ENCODE results near the gene TRAPPC6A.
A peak's percentile ranks its signal among the peaks of the same experiment; 100 is the strongest.

TRAPPC6A gene

DNA sequence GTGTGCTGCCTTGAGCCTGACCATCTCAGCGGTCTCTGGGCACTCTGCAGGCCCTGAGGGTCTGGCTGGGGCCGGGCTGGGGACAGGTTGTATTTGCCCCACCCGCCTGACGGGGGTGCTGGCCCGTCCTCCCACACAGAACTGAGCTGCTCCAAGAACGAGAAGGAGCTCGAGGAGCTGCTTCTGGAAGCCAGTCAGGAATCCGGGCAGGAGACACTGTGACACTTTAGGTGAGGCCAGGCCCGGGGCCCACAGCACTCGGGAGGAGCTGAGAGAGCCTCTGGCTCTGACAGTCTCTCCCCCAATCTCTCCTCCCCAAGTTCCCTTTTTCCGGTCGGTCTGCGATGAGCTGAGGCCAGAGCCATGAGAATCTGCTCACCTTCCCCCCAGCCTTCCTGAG lies 31.8 kb downstream of the TRAPPC6A start:
- DNase-seq, result no peak

DNA sequence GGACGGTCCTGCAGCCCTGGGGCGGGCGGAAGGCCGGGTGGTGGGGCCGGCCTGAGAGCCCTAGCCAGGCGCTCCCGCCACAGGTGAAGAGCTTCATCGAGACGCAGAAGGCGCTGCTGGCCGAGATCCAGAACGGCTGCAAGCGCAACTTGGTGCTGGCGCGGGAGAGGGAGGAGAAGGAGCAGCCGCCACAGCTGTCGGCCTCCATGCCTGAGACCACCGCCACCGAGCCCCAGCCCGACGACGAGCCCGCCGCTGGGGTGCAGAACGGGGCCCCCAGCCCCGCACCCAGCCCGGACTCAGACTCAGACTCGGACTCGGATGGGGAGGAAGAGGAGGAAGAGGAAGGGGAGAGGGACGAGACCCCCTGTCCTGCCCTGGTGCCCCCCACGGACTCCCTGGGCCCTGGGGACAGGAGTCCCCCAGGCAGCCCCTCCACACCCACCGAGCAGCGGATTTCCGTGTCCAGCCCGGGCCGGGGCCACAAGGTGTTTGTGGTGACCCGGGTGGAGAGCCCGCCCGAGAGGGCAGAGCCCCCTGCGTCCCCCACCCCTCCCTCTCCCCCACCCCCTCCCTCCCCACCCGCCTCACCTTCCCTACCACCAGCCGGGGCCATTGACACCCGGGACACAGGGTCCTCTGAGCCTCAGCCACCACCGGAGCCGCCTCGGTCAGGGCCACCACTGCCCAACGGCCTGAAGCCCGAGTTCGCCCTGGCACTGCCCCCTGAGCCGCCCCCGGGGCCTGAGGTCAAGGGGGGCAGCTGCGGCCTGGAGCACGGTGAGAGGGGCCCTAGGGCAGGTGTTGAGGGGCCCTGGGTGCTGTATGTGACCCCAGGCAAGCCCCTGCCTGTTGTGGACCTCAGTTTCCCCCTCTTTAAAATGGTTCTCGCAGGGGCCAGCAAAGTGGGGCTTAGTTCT lies 32.5 kb downstream of the TRAPPC6A start:
- no peak for DNase-seq

GRCh38 chr19:45144431-45145269 lies 33.4 kb downstream of the TRAPPC6A start:
- no peak for DNase-seq

DNA sequence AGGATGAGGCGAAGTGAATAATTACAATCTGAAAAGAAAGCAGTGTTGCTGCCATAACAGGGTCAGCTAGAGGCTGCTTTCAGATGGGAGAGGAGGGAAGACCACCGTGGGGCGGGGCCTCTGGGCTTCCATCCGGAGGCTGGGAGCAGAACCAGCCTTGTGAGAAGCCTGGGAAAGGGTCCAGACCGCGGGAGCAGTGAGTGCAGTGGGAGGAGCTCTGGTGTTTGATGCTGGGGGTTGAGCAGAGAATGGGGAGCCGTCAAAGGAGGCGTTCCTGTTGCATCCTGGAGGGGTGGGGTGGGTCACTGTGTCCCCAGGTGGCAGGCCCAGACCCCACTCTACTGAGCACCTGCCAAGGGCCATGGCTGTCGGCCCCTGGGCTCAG lies 35.3 kb downstream of the TRAPPC6A start:
- no peak for DNase-seq

DNA sequence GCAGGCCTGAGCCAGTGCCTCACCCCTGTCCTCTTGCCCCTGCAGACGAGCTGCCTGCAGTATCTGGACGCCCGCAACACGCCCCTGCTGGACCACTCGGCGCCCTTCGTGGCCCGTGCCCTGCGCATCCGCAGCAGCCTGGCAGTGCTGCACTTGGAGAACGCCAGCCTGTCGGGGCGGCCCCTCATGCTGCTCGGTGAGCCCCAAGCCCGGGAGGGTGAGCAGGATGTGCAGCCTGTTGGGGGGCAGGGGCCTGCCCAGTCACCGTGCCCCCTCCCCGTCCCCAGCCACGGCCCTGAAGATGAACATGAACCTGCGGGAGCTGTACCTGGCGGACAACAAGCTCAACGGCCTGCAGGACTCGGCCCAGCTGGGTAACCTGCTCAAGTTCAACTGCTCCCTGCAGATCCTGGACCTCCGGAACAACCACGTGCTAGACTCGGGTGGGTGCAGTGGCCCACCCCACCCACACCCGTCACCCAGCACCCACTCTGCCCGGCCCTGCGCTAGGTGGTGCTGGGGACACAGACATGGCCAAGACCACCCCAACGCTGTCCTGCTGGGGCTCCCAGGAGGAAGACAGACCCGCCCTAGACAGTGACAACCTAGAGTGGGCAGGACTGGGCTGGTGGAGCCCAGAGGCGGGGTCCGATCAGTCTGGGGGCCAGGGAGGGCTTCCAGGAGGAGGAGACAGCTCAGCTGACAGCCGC lies 35.9 kb downstream of the TRAPPC6A start:
- no peak for DNase-seq

GRCh38 chr19:45141203-45141900 lies 36.7 kb downstream of the TRAPPC6A start:
- no peak for DNase-seq

GRCh38 chr19:45140533-45140932 lies 37.5 kb downstream of the TRAPPC6A start:
- DNase-seq, result no peak

- DNase-seq, result no peak
Observed at GRCh38 chr19:45140144-45140503, 37.9 kb downstream of the TRAPPC6A start.

GRCh38 chr19:45139286-45140143 lies 38.5 kb downstream of the TRAPPC6A start:
- no peak for DNase-seq

DNA sequence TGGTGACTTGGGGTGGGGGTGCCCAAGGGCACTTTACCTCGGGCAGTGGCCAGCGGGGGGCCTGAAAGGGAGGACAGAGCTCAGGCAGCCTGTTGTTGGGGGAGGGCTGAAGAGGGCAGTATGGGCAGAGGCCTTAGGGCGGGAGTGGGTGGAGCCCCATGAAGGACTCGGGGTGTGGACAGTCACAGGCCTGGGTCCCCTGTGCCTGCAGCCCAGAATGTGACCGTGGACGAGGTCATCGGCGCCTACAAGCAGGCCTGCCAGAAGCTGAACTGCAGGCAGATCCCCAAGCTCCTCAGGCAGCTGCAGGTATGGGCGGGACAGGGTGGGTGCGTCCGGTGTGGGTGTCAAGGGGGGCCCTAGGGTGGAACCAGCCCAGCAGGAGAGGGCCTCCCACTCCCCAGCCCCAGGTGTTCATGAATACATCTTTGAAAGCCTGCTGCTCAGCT lies 39.7 kb downstream of the TRAPPC6A start:
- DNase-seq, result no peak

- DNase-seq, result no peak
Observed at GRCh38 chr19:45137179-45137761, 40.8 kb downstream of the TRAPPC6A start.

GRCh38 chr19:45136507-45137178 lies 41.4 kb downstream of the TRAPPC6A start:
- DNase-seq, result no peak

DNA sequence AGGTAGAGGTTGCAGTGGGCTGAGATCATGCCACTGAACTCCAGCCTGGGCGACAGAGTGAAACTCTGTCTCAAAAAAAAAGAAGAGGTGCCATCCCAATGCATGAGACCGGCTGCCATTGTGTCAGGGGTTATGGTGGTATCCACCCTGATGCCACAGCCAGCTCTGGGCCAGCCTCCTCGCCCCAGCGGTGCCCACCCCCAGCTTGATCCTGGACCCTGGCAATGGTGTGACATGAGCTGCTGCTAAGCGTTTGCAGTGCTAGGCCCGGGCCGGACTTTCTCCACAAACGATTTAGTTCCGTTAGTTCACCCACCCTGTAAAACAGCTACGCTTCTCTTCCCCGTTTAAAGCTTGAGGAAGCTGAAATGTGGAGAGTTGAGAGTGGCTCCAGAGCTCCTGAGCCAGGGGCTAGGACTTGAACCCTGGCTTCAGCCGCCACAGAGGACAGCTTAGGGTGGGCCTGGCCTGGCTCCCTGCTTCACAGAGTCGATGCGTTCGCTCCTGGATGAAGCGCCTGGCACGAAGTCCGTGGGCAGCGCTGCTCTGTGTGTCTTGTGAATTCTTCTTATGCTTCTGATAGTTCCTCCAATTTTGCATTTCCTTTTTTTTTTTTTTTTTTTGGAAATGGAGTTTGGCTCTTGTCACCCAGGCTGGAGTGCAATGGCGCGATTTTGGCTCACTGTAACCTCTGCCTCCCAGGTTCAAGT lies 42.7 kb downstream of the TRAPPC6A start:
- no peak for DNase-seq

DNA sequence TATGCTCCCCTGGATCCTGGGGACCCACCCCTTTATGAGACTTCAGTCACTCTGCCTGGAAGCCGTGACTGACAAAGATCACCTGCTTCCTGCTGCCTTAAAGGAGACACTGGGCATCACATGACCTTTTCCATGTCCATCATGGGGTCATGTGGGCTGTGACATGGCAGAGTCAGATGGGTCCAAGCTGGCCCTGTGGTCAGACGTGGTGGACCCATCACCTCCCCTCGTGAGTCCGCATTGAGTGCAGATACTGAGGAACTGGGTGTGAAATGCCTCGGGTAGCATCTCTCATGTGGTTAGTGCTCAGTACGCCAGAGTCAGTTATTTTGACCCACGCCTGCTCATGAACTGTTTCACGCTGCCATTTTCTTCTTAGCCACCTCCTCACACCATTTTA lies 44.4 kb downstream of the TRAPPC6A start:
- DNase-seq, result no peak

DNA sequence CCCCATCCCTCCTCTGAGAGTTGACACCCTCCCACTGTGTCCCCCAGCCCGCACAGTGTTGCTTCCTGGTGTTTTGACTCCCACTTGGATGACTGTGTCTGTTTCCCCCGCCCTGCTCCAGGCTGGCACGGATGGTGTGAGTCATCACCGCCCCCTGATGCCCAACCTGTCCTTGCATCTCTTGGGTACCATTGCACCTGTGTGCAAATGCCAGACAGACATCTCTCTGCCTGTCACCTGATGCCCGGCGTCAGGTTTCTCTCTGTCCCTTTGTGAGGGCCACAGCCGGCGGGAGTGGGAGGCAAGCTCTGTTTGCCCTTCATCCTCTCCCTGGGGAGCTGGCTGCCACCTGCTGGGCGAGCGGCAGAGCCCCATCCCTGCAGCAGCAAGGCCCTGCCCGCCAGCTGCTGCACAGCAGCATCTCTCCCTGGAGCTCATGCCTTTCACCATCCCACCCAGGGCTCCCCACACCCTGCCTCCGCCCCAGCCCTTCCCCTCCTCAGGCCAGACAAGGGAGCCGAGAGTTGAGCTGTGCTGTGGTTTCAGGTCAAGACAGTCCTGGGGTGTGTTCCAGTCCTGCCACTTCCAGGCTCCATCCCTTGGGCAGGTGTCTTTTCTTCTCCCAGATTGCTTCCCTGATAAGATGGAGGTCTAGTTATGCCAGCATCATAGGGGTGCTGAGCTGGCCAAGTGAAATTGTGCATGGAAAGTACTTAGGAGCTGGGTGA lies 47.0 kb downstream of the TRAPPC6A start:
- peak; percentile 95 for DNase-seq

GRCh38 chr19:45130236-45130635 lies 47.8 kb downstream of the TRAPPC6A start:
- no peak for DNase-seq

DNA sequence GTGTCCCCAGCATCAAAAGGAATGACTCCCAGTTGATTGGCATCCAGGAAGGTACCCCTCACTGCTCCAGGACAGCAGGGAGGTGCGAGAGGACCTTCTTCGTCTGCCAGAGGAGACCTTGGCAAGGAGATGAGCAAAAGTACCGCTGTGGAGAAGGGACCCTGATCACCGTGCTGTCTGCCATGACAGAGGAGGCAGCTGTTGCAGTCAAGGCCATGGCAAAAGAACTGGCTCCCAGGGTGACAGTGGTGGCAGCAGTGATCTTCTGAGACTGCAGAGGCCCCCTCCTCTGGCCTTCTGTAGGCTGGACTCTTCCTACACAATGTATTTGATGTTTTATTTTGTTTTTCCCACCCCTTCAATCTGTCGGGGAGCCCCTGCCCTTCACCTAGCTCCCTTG lies 49.2 kb downstream of the TRAPPC6A start:
- DNase-seq, result no peak

GRCh38 chr19:45128146-45128545 lies 49.9 kb downstream of the TRAPPC6A start:
- no peak for DNase-seq

- no peak for DNase-seq
Observed at GRCh38 chr19:45126654-45127053, 51.4 kb downstream of the TRAPPC6A start.

Measured in NCI-H1436 treated with DMSO at 0.1 percent for 48 hours (cell line).